ENCODE results near the gene LPAR2.

The LPAR2 gene

DNA sequence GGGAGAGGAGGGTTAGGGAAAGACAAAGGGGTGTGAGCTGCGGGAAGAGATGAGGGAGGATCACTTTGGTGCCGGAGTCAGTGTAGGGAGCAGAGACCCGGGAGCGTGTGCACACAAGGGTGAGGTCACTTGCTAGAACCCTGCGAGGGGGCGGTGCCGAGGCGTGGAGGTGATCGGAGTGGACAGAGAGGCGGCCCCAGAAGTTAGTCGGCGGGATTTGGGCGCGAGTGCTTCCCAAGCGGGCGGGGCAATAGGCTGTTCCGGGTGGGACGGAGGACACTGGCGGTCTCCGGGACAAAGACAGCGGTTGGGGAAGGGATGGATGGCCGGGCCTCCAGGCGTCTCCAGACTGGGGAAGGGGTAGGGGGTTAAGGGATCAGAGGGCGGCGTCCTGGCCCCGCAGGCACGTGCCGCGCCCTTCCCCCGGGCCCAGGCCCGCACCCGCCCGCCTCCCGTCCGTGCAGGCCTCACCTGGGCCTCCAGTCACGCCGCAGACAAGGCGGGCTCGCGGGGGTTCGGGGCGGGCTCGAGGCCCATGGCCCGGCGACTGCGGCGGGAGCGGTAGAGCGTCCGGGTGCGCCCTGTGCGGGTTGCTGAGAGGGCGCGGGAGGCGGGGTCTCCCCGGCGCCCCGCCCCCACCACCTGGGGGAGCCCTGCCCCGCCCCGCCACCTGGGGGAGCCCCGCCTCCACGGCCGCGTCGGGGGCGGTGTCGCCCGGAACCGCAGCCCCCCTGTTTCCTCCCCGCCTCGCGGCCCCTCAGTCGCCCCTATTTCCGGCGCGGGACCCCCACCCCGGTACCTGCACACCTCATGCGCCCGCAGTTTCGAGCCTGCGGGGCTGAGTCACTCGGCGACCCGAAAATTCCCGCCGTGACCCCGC is at the start of gene LPAR2:
LPAR2 (minus strand) TSS at position 600 of the 880 bp plus-strand sequence. CDS start 945 bp downstream, outside the sequence.
- peak within 1 kb of the TSS; percentile 72 for H3K4me3 ChIP-seq (replicated peaks; ENCODE audit: low read depth, low read length)
- TF ChIP-seq CTCF (IDR thresholded peaks at IDR 0.05; ENCODE audit: insufficient read depth, low read length, poor library complexity, severe bottlenecking), result no peak
- peaks cover 24% of the 10 kb centered on the region for H3K36me3 ChIP-seq (ENCODE audit: control insufficient read depth, insufficient read depth, low read length)
- H3K27me3 ChIP-seq (replicated peaks; ENCODE audit: control insufficient read depth, insufficient read depth, low read length), result no peaks in the 10 kb centered on the region
- DNase-seq (ENCODE audit: extremely low read depth, insufficient read length), result peak; percentile 80

- H3K36me3 ChIP-seq (ENCODE audit: control insufficient read depth, insufficient read depth, low read length), result peaks cover 13% of the 10 kb centered on the region
- DNase-seq (ENCODE audit: extremely low read depth, insufficient read length), result no peak
- TF ChIP-seq CTCF (IDR thresholded peaks at IDR 0.05; ENCODE audit: insufficient read depth, low read length, poor library complexity, severe bottlenecking), result no peak
- H3K27me3 ChIP-seq (replicated peaks; ENCODE audit: control insufficient read depth, insufficient read depth, low read length), result no peaks in the 10 kb centered on the region
- H3K4me3 ChIP-seq (replicated peaks; ENCODE audit: low read depth, low read length), result no peak overlapping the region
Measured at GRCh38 chr19:19677579-19677978, 49.6 kb upstream of the LPAR2 start.

GRCh38 chr19:19674315-19674714 is 46.3 kb upstream of the LPAR2 start:
- Histone ChIP-seq H3K27me3 (replicated peaks; ENCODE audit: control insufficient read depth, insufficient read depth, low read length) (no peaks in the 10 kb centered on the region), H3K36me3 (ENCODE audit: control insufficient read depth, insufficient read depth, low read length) (peaks cover 13% of the 10 kb centered on the region), H3K4me3 (replicated peaks; ENCODE audit: low read depth, low read length) (no peak overlapping the region)
- DNase-seq (ENCODE audit: extremely low read depth, insufficient read length), result no peak
- TF ChIP-seq CTCF (IDR thresholded peaks at IDR 0.05; ENCODE audit: insufficient read depth, low read length, poor library complexity, severe bottlenecking), result no peak

GRCh38 chr19:19672816-19673215 is 44.8 kb upstream of the LPAR2 start:
- peaks cover 7% of the 10 kb centered on the region for H3K36me3 ChIP-seq (ENCODE audit: control insufficient read depth, insufficient read depth, low read length)
- no peak for TF ChIP-seq CTCF (IDR thresholded peaks at IDR 0.05; ENCODE audit: insufficient read depth, low read length, poor library complexity, severe bottlenecking)
- DNase-seq (ENCODE audit: extremely low read depth, insufficient read length), result no peak
- no peaks in the 10 kb centered on the region for H3K27me3 ChIP-seq (replicated peaks; ENCODE audit: control insufficient read depth, insufficient read depth, low read length)
- no peak overlapping the region for H3K4me3 ChIP-seq (replicated peaks; ENCODE audit: low read depth, low read length)

- H3K27me3 ChIP-seq (replicated peaks; ENCODE audit: control insufficient read depth, insufficient read depth, low read length), result no peaks in the 10 kb centered on the region
- no peak for DNase-seq (ENCODE audit: extremely low read depth, insufficient read length)
- no peak for TF ChIP-seq CTCF (IDR thresholded peaks at IDR 0.05; ENCODE audit: insufficient read depth, low read length, poor library complexity, severe bottlenecking)
- peaks cover 2% of the 10 kb centered on the region; the same call in 1 of the 2 replicates for H3K36me3 ChIP-seq (ENCODE audit: control insufficient read depth, insufficient read depth, low read length)
- H3K4me3 ChIP-seq (replicated peaks; ENCODE audit: low read depth, low read length), result peak overlapping the region; percentile 93
Measured at GRCh38 chr19:19670070-19670551, 42.1 kb upstream of the LPAR2 start.

All from GM06990 (cell line).